K562 (cell line): Measurements from ENCODE around the gene TREX2. TPM values are rescaled to one million over a fixed set of nuclear protein-coding genes. Genes with fewer than 3 reads are reported as not detected.

ENCODE experiments used
- ATAC-seq: fragments of 200-7000 bp; cut with Tn5 transposase; 3 replicates; pipeline ENCODE4 v1.9.1; 2020; ENCODE audit warnings: moderate library complexity
- BruUV-seq: library from RNA; stranded (reverse); fragments of 400-500 nt; replicated peaks from 2 replicates; lab custom pipeline; 2021; lab: Mats Ljungman, UMichigan
- CTCF ChIA-PET: fragments of 300-600 bp; formaldehyde crosslinking; extraction: SDS; loops from one replicate; lab custom pipeline; 2021; ENCODE audit warnings: low intra/inter-chr PET ratio; lab: Yijun Ruan, JAX
- POLR2A ChIA-PET: fragments of 300-600, 350-650 bp; sonication (Branson Sonifier 250); formaldehyde crosslinking; extraction: SDS; loops from one replicate; lab custom pipeline; 2021; ENCODE audit warnings: antibody characterized with exemption, inconsistent platforms; lab: Yijun Ruan, JAX
- DNase-seq, 4 experiments: peaks; one replicate each; pipeline versions ENCODE4 v3.0.0 to v3.0.0-alpha.2; 2011 to 2018; ENCODE audit warnings: low spot score in 3 of 4, mixed read lengths in 3 of 4; ENCODE audit errors: extremely low read depth in 1 of 4
- FAIRE-seq: peaks from 2 replicates; lab custom pipeline; 2011; peaks lifted over from hg19 to GRCh38; lab: Jason Lieb, UNC
- H2AFZ ChIP-seq: 2 replicates; pipeline ENCODE4 v1.6.0; 2011; ENCODE audit warnings: low read depth, low read length, control low read depth, inconsistent platforms
- H3K27ac ChIP-seq: fragments of 200-600 bp; 3 replicates; pipeline ENCODE4 v1.8.0; 2011; ENCODE audit warnings: low read depth, mild to moderate bottlenecking, control low read depth, inconsistent platforms, low read length, moderate library complexity, mixed read lengths; ENCODE audit errors: extremely low read depth
- H3K27me3 ChIP-seq, 2 experiments: fragments of 300-600 bp in 1 of 2; 2 replicates in 1 of 2; 3 replicates in 1 of 2; pipeline versions ENCODE4 v1.6.0 to v1.8.0; 2011; ENCODE audit warnings: inconsistent platforms in 2 of 2, low read length in 2 of 2, mild to moderate bottlenecking in 1 of 2, mixed read lengths in 1 of 2, moderate library complexity in 1 of 2; ENCODE audit not compliant: control insufficient read depth in 2 of 2, insufficient read depth in 2 of 2
- H3K36me3 ChIP-seq: fragments of 300-600 bp; 3 replicates; pipeline ENCODE4 v1.8.0; 2011; ENCODE audit warnings: mild to moderate bottlenecking, low read length, inconsistent platforms; ENCODE audit not compliant: control insufficient read depth, insufficient read depth
- H3K4me1 ChIP-seq, 2 experiments: fragments of 200-600 bp in 1 of 2; replicated peaks in 1 of 2; 2 replicates in 1 of 2; 3 replicates in 1 of 2; pipeline versions ENCODE4 v1.5.1 to v1.8.0; 2011; ENCODE audit warnings: inconsistent platforms in 2 of 2, low read length in 2 of 2, mild to moderate bottlenecking in 1 of 2, mixed read lengths in 1 of 2, moderate library complexity in 1 of 2; ENCODE audit not compliant: control insufficient read depth in 2 of 2, insufficient read depth in 2 of 2
- H3K4me2 ChIP-seq: 2 replicates; pipeline ENCODE4 v1.6.1; 2011; ENCODE audit warnings: low read length, control low read depth, inconsistent platforms, mixed read lengths; ENCODE audit not compliant: insufficient read depth
- H3K4me3 ChIP-seq: fragments of 200-600 bp; sonication (generic), shearing (Covaris generic); 2 replicates; pipeline ENCODE4 v1.5.1; 2016; ENCODE audit warnings: control low read depth, inconsistent platforms
- H3K79me2 ChIP-seq: fragments of 200-600 bp; 3 replicates; pipeline ENCODE4 v1.8.0; 2011; ENCODE audit warnings: low read length, inconsistent platforms; ENCODE audit not compliant: control insufficient read depth, insufficient read depth
- H3K9ac ChIP-seq, 2 experiments: 2 replicates each; pipeline versions ENCODE4 v1.6.0 to v1.6.1; 2011; ENCODE audit warnings: low read depth in 2 of 2, low read length in 2 of 2, control low read depth in 1 of 2, inconsistent platforms in 1 of 2, mild to moderate bottlenecking in 1 of 2, mixed read lengths in 1 of 2; ENCODE audit not compliant: insufficient read depth in 1 of 2
- H3K9me1 ChIP-seq: one replicate; pipeline ENCODE4 v1.6.0; 2011; ENCODE audit warnings: inconsistent platforms, mild to moderate bottlenecking, low read length, moderate library complexity; ENCODE audit not compliant: control insufficient read depth, insufficient read depth
- H3K9me3 ChIP-seq: replicated peaks from 2 replicates; pipeline ENCODE4 v1.5.1; 2011; ENCODE audit warnings: low read depth, low read length, inconsistent platforms; ENCODE audit not compliant: control insufficient read depth, insufficient read depth
- H4K20me1 ChIP-seq: replicated peaks from 2 replicates; pipeline ENCODE4 v1.6.1; 2011; ENCODE audit warnings: low read length, inconsistent platforms, mixed read lengths; ENCODE audit not compliant: control insufficient read depth, insufficient read depth
- CC2D1A ChIP-seq: fragments of 450-650 bp; IDR thresholded peaks from 2 replicates; pipeline ENCODE4 v1.6.1; 2017; ENCODE audit warnings: mild to moderate bottlenecking
- CEBPB ChIP-seq: fragments of 450-650 bp; IDR thresholded peaks from 2 replicates; pipeline ENCODE4 v1.6.1; 2016; ENCODE audit warnings: missing genetic modification characterization, missing compliant biosample characterization
- ETS2 ChIP-seq: IDR thresholded peaks from 2 replicates; pipeline ENCODE4 v1.6.1; 2016; ENCODE audit warnings: borderline replicate concordance, missing genetic modification characterization, mild to moderate bottlenecking, moderate library complexity, missing compliant biosample characterization; ENCODE audit not compliant: poor library complexity, severe bottlenecking
- PRMT5 ChIP-seq: sonication (generic); formaldehyde crosslinking; IDR thresholded peaks from 2 replicates; pipeline ENCODE4 v1.5.0; 2020; ENCODE audit warnings: missing genetic modification reagents
- RBFOX2 ChIP-seq: fragments of 200-400 bp; formaldehyde crosslinking; IDR thresholded peaks from 2 replicates; pipeline ENCODE4 v1.6.1; 2017; ENCODE audit warnings: low read depth, mild to moderate bottlenecking, low read length, moderate library complexity
- TAL1 ChIP-seq: fragments of 450-650 bp; IDR thresholded peaks from 2 replicates; pipeline ENCODE4 v1.6.1; 2016; ENCODE audit warnings: mild to moderate bottlenecking
- XRCC4 ChIP-seq: IDR thresholded peaks from one replicate; pipeline ENCODE4 v1.6.1; 2011; ENCODE audit not compliant: insufficient read depth, insufficient read length; ENCODE audit errors: extremely low read depth
- WGBS: fragments of 100-300 bp; shearing (Covaris generic); methylation state at CpG from one replicate; pipeline ENCODE4 v1.1.6; 2016; ENCODE audit warnings: low coverage, mixed read lengths; ENCODE audit not compliant: insufficient coverage; ENCODE audit errors: missing lambda C conversion rate; 5-methylcytosine and 5-hydroxymethylcytosine counted together
- in situ Hi-C: fragments of 300-500 bp; cut with MboI; formaldehyde crosslinking; loops from 4 replicates; pipeline ENCODE4 v1.15.0; 2018; ENCODE audit warnings: inconsistent platforms, mixed read lengths
- intact Hi-C: fragments of 100-400 bp; cut with micrococcal nuclease; formaldehyde crosslinking; loops from 2 replicates; pipeline ENCODE4 v1.14.2; 2022
- polyA plus RNA-seq, 8 experiments: library from polyadenylated mRNA; depleted of rRNA in 4 of 8; stranded (reverse) in 5 of 8; unstranded in 3 of 8; fragments of >200 nt; fragmentation: Nextera tagmentation in 2 of 8; fragmentation: Illumina TruSeq in 1 of 8; extraction: Ambion mirVana in 2 of 8; extraction: Trizol in 1 of 8; gene quantifications; 2 replicates each; pipeline versions ENCODE4 v1.2.1 to v1.2.3, GENCODE V29; 2011 to 2014; ENCODE audit warnings: inconsistent platforms in 1 of 8, missing spikeins in 1 of 8
- total RNA-seq, 7 experiments: library from RNA; depleted of rRNA in 6 of 7; stranded (reverse); fragments of >200 nt in 6 of 7; fragmentation: Illumina TruSeq in 2 of 7; extraction: Trizol in 2 of 7; gene quantifications; 2 replicates each; pipeline versions ENCODE4 v1.2.1 to v1.2.3, GENCODE V29; 2011 to 2021; ENCODE audit warnings: low replicate concordance in 1 of 7
- TF ChIP-seq, protein P1 (sequence below): fragments of 250-450 bp; sonication (Bioruptor Pico); IDR thresholded peaks from 2 replicates; pipeline ENCODE4 v1.4.0; 2020
- TF ChIP-seq, protein P2 (sequence below): IDR thresholded peaks from 2 replicates; pipeline ENCODE4 v1.6.1; 2011; ENCODE audit warnings: borderline replicate concordance, low read depth, mild to moderate bottlenecking, moderate library complexity, low read length; ENCODE audit not compliant: insufficient read depth, poor library complexity, severe bottlenecking

Gene TREX2
- total and polyA plus RNA-seq, 9 of the 15 experiments (the other 6 are each of a cell fraction or from before 2014, with no cell fraction given) = 0.07 to 1.5 (median 0.33) TPM; not detected in 2

DNA sequence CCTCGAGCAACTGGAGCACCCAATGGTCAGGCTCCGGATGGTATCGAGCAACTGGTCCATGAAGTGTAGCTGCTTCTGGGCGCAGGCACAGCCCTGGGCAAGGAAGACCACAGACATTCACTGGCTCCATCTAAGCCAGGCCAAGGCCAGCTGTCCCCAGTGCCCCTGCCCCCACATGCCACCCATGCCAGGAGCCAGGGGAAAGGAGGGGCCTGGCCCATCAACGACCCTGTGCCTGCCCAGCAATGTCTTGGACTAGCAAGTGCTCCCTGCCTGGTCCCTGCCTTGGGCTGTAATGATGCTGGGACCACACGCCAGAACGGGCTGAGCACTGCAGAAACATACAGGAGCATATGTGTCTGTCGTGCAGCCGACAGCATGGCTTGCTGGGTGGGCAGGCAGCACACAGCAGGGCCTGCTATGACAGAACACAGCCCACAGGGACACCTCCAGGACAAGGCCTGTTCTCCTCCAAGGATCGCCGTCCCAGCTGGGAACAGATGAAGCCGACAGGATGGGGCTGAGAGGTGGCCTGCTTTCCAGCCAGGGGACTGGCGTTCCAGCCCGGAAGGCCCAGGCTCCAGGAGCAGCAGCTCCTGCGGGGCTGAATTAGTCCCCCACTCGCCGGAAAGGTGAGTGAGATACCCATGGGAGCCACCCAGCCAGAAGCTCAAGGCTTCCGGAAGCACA, 11.4 kb upstream of the TREX2 start:
- H3K4me1 ChIP-seq = peaks cover 0 to 5% of the 10 kb centered on the region in 2 experiments; a peak in 1 of 5 replicates
- no peak for FAIRE-seq
- peak; percentile 25; the same call in 1 of the 2 replicates for TF ChIP-seq RBFOX2
- TF ChIP-seq XRCC4 = no peak
- TF ChIP-seq, all 486 proteins: peak for 1
- ATAC-seq = no peak
- Histone ChIP-seq H3K9me1 (peaks cover 3% of the 10 kb centered on the region), H3K36me3 (peaks cover 72% of the 10 kb centered on the region), H3K9me3 (no peaks in the 10 kb centered on the region), H3K9ac (peak overlapping the region in 1 of 2 experiments; percentile 45; a peak in 1 of 4 replicates), H3K4me3 (no peak overlapping the region), H3K27me3 (no peaks in the 10 kb centered on the region), H3K4me2 (no peak overlapping the region), H3K79me2 (no peaks in the 10 kb centered on the region), H2AFZ (no peak overlapping the region), H3K27ac (no peak overlapping the region), H4K20me1 (peaks cover 8% of the 10 kb centered on the region; the same call in 1 of the 2 replicates)
- no TSS peak for BruUV-seq
- ChIA-PET CTCF (no interaction called here), POLR2A (interaction anchor here (0.7 kb wide), 2 partner anchors 11 to 14 kb away, joined by 3 to 4 read pairs; no protein-coding TSS in a partner anchor)
- 84% methylated on average over 8 of the region's 18 CpGs for WGBS
- DNase-seq = no peak
- in situ Hi-C loops = no loop called here
- intact Hi-C loops = no loop called here

DNA sequence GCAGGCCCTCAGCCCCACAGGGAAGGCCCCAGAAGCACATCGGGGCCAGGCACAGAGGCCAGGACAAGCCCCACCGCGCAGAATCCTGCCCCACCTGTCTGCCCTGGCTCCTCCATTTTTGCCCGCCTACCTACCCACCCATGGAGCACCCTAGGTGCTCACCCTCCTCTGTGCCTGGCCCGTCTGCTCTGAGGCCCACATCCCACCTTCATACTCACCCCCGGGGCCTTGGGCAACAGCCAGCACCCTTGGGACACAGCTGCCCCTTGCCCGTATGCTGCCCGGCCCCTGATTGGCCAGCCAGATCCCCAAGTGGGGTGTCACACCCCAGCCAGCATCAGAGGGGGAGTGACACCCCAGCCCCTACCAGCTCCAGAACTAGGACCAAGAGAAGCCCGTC, 10.8 kb upstream of the TREX2 start:
- WGBS = 100% methylated on average over 2 of the region's 9 CpGs
- FAIRE-seq = no peak
- ChIA-PET POLR2A (interaction anchor here (0.6 kb wide), 1 partner anchor 209 kb away, joined by 3 read pairs; no protein-coding TSS in a partner anchor), CTCF (no interaction called here)
- H2AFZ ChIP-seq = no peak overlapping the region
- H3K9ac ChIP-seq = no peak overlapping the region; a peak in 1 of 4 replicates
- H3K4me1 ChIP-seq = peaks cover 0 to 5% of the 10 kb centered on the region in 2 experiments; a peak in 1 of 5 replicates
- H3K4me2 ChIP-seq = no peak overlapping the region
- no peaks in the 10 kb centered on the region for H3K79me2 ChIP-seq
- no TSS peak for BruUV-seq
- H4K20me1 ChIP-seq = peaks cover 8% of the 10 kb centered on the region; the same call in 1 of the 2 replicates
- peaks cover 72% of the 10 kb centered on the region for H3K36me3 ChIP-seq
- in situ Hi-C loops = no loop called here
- no peak for DNase-seq
- peaks cover 3% of the 10 kb centered on the region for H3K9me1 ChIP-seq
- H3K4me3 ChIP-seq = no peak overlapping the region
- H3K27ac ChIP-seq = no peak overlapping the region
- H3K9me3 ChIP-seq = no peaks in the 10 kb centered on the region
- H3K27me3 ChIP-seq = no peaks in the 10 kb centered on the region
- ATAC-seq = no peak
- intact Hi-C loops = no loop called here
- TF ChIP-seq, protein P1, sequence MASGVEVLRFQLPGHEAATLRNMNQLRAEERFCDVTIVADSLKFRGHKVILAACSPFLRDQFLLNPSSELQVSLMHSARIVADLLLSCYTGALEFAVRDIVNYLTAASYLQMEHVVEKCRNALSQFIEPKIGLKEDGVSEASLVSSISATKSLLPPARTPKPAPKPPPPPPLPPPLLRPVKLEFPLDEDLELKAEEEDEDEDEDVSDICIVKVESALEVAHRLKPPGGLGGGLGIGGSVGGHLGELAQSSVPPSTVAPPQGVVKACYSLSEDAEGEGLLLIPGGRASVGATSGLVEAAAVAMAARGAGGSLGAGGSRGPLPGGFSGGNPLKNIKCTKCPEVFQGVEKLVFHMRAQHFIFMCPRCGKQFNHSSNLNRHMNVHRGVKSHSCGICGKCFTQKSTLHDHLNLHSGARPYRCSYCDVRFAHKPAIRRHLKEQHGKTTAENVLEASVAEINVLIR (CRISPR knock-in tag) = no peak
- TF ChIP-seq CEBPB (no peak), CC2D1A (no peak), TAL1 (no peak), PRMT5 (no peak), ETS2 (tag) (no peak)
- TF ChIP-seq, protein P2, sequence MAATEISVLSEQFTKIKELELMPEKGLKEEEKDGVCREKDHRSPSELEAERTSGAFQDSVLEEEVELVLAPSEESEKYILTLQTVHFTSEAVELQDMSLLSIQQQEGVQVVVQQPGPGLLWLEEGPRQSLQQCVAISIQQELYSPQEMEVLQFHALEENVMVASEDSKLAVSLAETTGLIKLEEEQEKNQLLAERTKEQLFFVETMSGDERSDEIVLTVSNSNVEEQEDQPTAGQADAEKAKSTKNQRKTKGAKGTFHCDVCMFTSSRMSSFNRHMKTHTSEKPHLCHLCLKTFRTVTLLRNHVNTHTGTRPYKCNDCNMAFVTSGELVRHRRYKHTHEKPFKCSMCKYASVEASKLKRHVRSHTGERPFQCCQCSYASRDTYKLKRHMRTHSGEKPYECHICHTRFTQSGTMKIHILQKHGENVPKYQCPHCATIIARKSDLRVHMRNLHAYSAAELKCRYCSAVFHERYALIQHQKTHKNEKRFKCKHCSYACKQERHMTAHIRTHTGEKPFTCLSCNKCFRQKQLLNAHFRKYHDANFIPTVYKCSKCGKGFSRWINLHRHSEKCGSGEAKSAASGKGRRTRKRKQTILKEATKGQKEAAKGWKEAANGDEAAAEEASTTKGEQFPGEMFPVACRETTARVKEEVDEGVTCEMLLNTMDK = no peak
